Right ventricle myocardium inferior (tissue), 1 donor: Measurements from ENCODE around the gene MYH9. TPM values are rescaled to one million over a fixed set of nuclear protein-coding genes. Genes with fewer than 3 reads are reported as not detected.
"Not testable (repeated sequence)": the region's sequence is repeated elsewhere in the genome, so short reads cannot be mapped to it uniquely, and the experiment has no call there.

Source experiments
- ATAC-seq: fragments of 200-7000 bp; cut with Tn5 transposase; one replicate; pipeline ENCODE4 v1.9.1; 2020; ENCODE audit warnings: mild to moderate bottlenecking, moderate library complexity
- DNase-seq: peaks from one replicate; pipeline ENCODE4 v3.0.0; 2021; ENCODE audit errors: missing footprints
- intact Hi-C: fragments of 100-400 bp; cut with DNase I; formaldehyde crosslinking; loops from one replicate; pipeline ENCODE4 v1.11.0; 2022
- total RNA-seq: library from RNA; stranded (reverse); fragmentation: NEBNext Ultra II Directional; extraction: Animal tissue kit (Norgen Biotek cat#: 25700); gene quantifications from one replicate; pipeline ENCODE4 v1.2.1, GENCODE V29; 2021
- donor health status: DM: no; HTN: yes; CAD: no; lungs with severe emphysema.

MYH9 gene
- total RNA-seq, 1 donor from 2014 or later: 180 TPM

DNA sequence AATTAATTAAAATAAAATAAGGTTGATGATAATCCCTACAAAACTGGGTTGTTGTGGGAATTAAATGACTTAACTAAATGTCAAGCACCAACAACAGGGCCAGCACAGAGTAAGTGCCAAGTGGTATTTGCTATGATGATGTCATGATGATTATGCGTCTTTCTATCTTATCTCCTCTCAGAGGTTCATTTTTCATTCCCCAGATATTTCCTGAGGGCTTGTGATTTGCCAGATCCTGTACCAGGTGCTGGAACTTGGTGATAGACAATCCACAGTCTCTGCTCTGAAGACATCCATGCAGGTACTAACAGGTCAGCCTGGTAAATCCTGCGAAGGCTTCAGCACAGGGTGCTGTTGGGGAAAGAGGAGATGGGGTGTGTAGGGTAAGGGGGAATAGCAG lies 8.1 kb upstream of the MYH9 start:
- no peak for ATAC-seq
- intact Hi-C loops: no loop called here

DNA sequence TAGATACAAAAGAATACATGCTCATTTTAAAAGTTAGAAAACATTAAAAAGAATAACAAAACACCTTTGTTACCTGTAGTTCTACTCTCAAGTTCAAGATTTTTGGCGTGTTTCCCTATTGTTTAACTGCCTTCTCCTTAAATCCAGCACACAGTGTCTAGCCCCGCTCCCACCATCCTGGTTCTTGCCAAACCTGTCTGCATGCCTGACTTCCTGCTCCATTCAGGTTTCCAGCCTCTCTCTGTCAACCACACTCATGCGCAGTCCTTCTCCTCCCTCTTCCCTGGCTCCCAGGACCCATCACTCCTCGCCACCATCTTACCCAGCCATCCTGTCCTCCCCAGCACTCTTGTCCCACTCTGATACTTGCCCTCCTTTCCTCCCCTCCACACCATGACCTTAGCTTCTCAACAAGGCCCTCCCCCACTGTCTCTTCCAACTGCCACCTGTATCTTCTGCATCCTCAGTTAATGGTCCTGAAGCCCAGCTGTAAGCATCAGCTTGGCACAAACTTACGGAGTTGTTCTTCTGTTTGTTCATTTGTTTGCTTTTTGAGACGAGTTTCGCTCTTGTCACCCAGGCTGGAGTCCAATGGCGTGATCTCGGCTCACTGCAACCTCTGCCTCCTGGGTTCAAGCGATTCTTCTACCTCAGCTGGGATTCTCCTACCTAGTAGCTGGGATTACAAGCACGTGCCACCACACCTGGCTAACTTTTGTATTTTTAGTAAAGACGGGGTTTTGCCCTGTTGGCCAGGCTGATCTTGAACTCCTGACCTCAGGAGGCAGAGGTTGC lies 7.5 kb upstream of the MYH9 start:
- intact Hi-C loops: no loop called here
- ATAC-seq (no peak), DNase-seq (no peak)

More for the DNA sequence above, 8.1 kb upstream of the MYH9 start:
- DNase-seq: no peak

DNA sequence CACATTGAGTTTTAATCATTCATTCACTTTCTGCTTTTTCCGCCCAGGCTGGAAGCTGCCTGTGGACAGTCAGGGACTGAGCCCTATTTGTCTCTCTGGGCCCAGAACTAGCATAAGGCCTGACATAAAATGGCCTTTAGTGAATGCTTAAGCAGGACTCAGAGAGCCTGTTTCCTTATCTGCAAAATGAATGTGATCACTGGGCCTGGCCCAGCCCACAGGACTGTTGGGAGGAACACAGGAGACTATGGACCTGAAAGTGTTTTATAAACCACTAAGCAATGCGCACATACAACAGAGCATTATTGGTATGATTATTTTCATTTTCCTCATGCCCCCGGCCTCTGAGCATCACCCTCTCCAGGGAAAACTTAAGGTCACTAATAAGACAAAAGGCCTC lies 3.9 kb upstream of the MYH9 start:
- no peak for ATAC-seq
- no peak for DNase-seq
- intact Hi-C loops: no loop called here

DNA sequence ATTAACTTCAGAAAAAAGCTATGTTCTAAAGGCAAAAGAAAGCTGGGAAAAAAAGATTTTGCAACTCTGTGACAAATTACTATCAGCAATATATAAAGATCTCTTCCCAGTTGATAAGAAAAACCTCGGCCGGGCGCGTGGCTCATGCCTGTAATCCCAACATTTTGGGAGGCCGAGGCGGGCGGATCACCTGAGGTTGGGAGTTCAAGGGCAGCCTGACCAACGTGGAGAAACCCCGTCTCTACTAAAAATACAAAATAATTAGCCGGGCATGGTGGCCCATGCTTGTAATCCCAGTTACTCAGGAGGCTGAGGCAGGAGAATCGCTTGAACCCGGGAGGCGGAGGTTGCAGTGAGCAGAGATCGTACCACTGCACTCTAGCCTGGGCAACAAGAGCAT lies 1.4 kb upstream of the MYH9 start:
- intact Hi-C loops, ATAC-seq, DNase-seq: not testable (repeated sequence)

DNA sequence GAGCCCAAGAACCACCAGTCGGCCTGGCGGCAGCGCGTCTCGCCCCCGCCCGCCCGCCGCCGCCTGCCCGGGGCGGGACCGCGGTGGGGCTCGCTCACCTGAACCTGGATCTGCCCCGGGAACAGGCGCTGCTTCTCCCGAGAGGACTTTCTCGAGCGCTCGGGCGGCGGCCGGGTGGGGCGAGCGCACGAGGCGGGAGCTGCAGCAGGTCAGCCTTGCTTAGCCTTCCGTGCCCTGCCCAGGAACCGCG lies 133 bp downstream of the MYH9 start:
- ATAC-seq (no peak), DNase-seq (no peak)
- intact Hi-C loops: loop anchor here (2.0 kb wide), 3 partner anchors 17 to 79 kb away; no protein-coding TSS in a partner anchor

DNA sequence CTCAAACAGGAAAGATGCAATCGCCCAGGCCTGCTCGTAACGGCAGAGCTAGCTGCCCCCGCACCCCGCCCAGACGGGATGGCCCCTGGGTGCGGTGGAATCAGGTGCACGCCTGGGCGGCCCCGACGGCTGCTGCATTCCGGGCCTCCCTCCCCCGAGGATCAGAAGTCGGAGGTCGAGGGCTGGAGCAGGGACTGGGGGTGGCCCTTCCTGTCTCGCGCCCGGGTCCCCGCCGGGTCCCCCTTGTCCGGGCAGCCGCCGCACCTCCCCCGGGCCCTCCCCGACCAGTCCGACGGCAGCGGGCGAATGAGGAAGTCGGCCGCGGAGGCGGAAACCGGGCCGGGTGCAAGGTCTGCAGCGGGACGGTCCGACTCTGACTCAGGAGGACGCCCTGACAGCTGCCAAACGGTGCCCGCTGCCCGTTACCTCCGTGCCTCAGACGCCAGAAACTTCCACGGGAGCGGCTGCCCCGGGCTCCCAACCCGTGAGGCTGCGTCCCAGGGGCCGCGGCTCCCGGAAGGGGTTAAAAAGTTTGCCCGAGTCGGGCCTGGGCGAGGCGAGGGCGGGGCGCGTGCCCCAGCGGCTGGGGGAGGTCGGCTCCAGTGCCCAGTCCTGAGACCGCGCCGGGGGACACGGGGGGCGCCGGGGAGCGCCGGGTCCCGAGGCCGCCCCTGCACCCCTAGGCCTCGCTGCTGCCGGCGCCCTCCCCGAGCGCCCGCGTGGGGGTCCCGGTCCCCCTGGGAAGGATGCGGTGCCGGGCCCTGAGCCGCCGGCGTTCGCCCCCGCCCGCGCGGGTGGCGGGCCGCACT lies 663 bp downstream of the MYH9 start:
- intact Hi-C loops: loop anchor here (2.0 kb wide), 3 partner anchors 16 to 80 kb away; no protein-coding TSS in a partner anchor
- DNase-seq (peak; percentile 94), ATAC-seq (peak; percentile 8)

DNA sequence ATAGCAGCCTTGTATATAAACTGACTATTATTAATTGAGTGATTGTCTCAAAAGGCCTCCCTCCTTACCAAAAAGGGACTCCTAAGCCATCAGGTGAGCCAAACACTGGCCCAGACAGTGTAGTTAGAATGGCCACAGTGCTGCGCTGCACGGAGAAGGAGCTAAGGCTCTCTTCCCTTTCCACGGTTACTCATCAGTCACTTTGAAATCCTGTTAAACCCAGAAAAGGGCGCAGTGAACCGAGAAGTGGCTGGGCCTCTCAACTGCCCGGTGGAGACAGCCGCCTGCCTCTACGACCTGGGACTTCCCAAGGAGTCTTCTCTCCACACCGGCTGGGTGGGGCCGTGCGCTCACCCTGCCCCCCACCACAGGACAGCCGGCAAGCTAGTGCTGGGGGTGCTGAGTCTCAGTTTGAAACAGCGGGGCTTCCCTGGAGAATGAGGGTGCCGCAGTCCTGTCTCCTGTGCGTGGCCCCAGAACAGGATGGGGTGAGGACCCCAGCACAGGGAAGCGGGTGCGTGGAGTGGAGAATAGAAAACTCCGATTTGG lies 1.3 kb downstream of the MYH9 start:
- ATAC-seq (no peak), DNase-seq (no peak)
- intact Hi-C loops: loop anchor here (2.0 kb wide), 3 partner anchors 16 to 80 kb away; no protein-coding TSS in a partner anchor

DNA sequence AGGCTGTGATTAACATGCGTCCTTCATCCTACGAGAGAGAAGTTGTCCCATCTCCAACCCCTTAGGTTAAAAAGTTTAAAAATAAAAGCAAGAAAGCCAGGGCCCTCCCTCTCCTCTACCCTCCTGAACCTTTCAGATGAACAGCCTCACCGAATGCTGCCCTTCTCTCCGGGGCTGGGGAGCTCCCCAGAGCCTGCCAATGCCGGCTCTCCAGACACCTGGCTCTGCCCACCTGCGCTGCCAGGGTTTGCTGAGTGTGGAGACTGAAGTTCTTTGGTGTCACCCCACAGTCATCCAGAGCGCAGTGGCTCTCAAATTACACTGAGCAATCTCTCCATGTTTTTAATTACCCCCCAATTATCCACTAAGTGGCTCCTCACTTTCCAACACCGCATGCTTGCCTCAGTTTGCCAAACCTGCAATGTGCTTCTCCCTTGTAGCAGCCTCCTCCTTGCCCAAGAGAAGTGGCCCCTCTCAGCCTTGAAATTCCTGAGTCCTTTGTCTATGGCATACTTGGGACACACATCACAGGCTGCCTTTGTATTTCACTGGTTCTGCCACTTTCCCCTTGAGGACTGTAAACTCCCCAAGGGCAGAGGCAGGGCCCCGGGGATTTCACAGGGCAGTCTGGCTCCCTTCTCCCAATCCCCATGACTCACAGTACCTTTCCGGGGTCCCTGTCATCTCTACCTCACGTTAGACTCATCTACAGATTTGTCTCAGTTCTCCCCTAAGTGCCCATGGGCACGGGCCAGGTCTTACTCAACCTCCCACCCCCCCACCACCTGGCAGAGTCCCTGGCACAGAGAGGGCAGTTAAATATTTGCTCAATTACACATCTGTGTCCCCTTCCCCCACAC lies 2.0 kb downstream of the MYH9 start:
- intact Hi-C loops: loop anchor here (2.0 kb wide), 3 partner anchors 15 to 81 kb away; no protein-coding TSS in a partner anchor
- DNase-seq (no peak), ATAC-seq (no peak)

DNA sequence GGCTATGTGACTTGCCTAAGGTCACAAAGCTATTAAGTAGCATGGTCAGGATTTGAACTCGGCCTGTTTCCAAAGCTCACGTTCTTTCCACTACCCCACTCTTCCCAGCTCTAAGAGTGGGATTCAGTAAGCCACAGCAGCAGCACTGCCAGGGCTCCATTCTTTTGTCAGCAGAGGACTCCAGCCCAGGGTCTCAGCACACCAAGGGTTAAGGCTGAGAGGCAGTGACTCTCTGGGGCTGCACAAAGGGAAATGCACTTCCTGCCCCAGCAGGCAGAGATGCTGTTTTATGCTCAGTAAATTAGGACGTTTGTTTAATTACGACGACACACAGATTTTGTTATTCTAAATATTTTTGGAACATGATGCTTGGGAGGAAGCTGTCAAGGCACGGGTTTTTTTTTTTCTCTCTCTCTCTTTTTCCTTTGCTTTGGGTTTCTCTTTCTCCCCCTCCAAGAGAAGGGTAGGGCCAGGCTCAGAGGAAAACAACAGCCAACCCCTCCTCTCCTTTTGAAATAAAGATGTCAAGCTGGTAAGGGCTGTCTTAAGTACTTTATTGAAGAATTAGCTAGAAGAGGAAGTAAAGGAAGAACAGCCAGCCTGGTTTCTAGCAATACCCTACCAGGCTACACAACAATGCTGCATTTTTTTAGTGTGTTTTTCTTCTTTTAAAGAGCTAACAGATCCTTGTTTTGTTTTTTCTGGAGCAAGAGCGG lies 2.8 kb downstream of the MYH9 start:
- DNase-seq (no peak), ATAC-seq (no peak)
- intact Hi-C loops: no loop called here

DNA sequence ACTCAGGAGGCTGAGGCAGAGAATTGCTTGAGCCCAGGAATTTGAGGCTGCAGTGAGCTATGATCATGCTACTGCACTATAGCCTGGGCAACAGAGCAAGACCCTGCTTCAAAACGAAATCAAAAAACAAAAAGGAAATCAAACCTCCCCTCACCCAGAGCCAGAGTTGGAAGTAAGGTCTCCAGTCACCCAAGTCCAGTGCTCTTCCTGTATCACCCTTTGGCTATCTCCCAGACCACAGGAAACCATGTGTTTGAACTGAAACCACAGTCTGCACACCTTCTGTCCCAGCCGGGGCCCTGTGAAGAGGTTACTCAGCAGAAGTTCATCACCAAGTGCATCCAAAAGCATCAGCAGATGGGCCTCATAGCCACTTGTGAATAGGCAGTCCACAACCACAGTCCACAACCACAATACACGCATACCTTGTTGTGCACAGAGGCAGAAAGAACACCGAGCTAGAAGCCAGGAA lies 4.6 kb downstream of the MYH9 start:
- ATAC-seq: no peak
- intact Hi-C loops: no loop called here
- DNase-seq: no peak

DNA sequence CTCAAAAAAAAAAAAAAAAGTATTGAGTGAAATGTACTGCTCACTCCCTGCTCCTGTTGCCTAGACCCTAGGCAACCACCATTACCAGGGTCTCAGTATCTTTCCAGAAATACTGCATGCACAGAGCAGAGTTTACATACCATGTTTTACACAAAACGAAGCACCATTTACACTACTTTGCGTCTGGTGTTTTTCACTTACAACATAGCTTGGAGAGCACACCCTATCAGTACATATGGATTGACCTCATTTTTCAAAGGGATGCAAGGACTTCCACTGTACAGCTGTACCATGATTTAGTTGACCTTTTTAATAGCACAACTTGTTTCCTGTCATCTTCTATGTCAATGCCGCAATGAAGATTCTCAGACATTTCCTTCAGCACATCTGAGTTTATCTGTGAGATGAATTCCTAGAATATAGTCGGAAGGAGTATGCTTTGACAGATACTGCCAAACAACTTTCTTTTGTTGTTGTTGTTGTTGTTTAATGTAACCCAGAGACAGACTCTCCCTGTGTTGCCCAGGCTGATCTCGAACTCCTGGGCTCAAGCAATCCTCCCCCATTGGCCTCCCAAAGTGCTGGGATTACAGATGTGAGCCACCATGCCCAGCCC lies 6.1 kb downstream of the MYH9 start:
- no peak for DNase-seq
- ATAC-seq: no peak
- intact Hi-C loops: no loop called here

DNA sequence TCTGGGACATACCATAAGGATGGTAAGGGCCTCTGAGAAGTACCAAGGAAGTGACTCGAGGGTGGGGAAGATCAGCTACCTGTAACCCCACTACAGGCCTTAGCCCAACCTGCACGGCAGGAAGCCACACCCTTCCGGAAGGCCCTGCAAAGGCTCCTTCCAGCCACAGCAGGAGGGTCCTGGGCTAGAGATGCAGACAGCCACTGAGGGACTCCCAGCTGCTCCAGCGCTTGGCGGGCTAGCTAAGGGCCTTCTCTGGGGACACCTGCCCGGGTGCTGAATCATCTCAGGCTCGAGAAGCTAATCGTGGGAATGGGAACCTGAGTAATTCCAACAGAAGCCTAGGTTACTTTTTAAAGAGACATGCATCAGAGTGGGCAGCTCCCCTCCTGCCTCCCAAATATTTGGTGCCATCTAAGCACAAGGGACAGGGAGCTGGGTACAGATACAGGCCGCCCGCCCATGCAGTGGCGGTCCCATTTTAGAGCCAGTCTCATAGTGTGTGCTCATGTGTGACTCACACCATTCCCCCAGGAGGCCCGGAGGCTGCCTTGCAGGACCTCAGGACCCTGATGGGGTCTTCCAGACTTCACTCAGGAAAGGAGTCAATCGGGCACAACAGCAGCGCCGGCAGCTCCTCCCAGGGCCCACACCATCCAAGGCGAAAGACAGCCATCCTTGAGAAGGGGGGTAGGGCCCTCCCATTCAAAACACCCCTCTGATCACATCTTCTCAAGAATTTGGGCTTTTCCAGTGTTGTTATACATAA lies 8.0 kb downstream of the MYH9 start:
- DNase-seq (no peak), ATAC-seq (no peak)
- intact Hi-C loops: no loop called here

DNA sequence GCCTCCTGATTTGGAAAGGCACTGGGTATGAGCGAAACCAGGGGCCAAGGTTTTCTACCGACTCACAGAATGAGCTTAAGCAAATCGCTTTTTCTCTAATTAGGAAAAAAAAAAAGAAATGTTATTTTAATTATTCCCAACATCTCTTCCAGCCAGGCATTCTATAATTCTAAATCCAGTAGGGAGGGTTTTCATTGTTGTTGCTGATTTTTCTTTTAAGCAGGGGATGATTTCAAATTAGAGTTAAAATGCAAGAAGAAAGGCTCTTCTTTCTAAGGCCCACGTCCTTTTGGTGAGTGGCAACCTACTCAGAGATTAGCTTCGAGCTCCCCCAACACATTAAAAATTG lies 8.9 kb downstream of the MYH9 start:
- intact Hi-C loops: no loop called here
- DNase-seq (no peak), ATAC-seq (no peak)

DNA sequence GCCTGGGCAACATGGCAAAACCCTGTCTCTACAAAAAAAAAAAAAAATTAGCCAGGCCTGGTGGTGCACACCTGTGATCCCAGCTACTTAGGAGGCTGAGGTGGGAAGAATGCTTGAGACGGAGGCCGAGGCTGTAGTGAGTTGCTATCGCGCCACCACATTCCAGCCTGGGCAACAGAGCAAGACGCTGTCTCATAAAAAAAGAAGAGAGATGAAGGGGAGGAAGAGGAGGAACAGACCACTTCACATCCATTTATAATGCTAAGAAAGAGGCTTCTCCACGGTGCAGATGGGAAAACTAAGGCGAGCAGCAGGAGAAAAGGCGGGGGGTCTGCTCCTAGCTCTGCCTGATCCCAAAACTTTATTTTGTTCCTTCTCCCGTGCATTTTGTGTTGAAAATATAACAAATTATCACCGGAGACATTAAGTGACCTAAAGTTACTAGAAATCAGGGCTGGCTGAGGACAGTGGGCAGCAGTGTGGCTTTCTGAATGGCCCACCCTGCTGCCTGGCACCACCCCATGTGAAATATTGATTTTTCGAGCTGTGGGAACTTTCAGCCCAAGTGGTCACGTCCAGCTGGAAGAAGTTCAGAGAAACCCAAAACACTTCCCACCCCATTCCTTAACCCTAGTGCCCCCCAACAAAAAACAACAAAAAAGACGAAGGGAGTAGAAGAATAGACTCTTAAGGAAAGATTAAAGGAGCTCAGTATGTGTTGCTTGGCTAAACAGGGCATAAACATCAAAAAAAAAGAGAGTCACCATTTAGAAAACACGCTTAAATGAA lies 9.5 kb downstream of the MYH9 start:
- DNase-seq (no peak), ATAC-seq (no peak)
- intact Hi-C loops: no loop called here

DNA sequence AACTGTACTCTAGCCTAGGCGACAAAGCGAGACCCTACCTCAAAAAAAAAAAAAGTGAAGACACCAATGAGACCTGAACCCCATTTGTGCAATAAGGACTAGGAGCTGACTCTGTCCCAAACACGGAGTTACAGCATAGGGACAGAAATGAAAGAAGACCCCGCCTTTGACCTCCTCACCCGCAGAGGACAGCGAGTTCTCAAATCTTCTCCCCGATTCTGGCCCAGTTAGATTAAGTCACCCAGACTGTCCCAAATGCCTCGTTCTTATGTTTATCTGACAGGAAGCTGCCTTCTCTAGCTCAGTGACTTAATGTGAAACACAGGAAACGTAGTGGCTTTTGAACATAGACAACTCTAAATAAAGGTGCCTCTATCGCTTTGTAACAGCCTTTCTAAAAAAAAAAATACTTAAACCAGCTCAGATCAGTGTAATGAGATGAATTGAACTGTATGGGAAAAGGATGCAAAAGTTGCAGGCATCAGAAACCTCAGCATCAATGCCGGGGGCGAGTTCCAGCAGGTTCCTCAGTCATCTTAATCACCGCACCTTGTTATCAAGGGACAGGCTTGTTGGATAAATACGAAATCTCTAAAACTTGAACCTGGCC lies 10.6 kb downstream of the MYH9 start:
- intact Hi-C loops: no loop called here
- ATAC-seq (no peak), DNase-seq (no peak)

DNA sequence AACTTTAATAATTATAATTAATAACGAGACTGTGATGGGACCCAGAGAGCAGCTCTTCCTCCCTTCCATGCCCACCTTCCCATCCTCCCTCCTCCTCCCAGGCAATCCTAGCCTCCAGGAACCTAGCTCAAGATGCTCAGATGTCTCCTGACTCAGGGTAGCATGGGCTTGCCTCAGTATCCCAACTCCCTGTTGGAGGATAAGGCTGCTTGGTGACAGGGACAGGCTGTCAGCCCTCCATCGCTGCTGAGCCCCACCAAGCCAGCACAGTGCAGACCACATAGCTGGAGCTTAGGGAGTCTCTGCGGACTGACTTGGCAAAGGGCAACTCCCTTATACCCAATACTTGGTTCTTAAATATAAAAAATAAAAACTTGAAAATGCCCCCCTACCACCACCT lies 11.5 kb downstream of the MYH9 start:
- DNase-seq (no peak), ATAC-seq (no peak)
- intact Hi-C loops: no loop called here
